Lung (tissue), 12 donors: Measurements from ENCODE around the gene PGRMC2. TPM values are rescaled to one million over a fixed set of nuclear protein-coding genes. Genes with fewer than 3 reads are reported as not detected.
A peak's percentile ranks its signal among the peaks of the same experiment; 100 is the strongest.

Experiments
- ATAC-seq: fragments of 200-7000 bp; cut with Tn5 transposase; one replicate; pipeline ENCODE4 v1.9.1; 2020; ENCODE audit warnings: moderate number of reproducible peaks; ENCODE audit not compliant: insufficient read depth, low FRiP score
- DNase-seq, 3 donors: peaks; one replicate each; pipeline ENCODE4 v3.0.0-alpha.2; 2013 to 2017
- H3K27ac ChIP-seq, 2 donors: one replicate each; pipeline ENCODE4 v1.5.1; 2013; ENCODE audit warnings: mild to moderate bottlenecking in 2 of 2, moderate library complexity in 2 of 2, control low read depth in 1 of 2, inconsistent platforms in 1 of 2, low read depth in 1 of 2, low read length in 1 of 2
- H3K27me3 ChIP-seq, 3 donors: one replicate each; pipeline ENCODE4 v1.5.1; 2013; ENCODE audit warnings: low read length in 2 of 3; ENCODE audit not compliant: control insufficient read depth in 3 of 3, insufficient read depth in 3 of 3
- H3K36me3 ChIP-seq, 4 donors: one replicate each; pipeline ENCODE4 v1.5.1; 2013; ENCODE audit warnings: low read length in 4 of 4, mild to moderate bottlenecking in 1 of 4, moderate library complexity in 1 of 4; ENCODE audit not compliant: control insufficient read depth in 4 of 4, insufficient read depth in 4 of 4
- H3K4me1 ChIP-seq, 5 donors: one replicate each; pipeline ENCODE4 v1.5.1; 2013; ENCODE audit warnings: low read length in 5 of 5, mild to moderate bottlenecking in 2 of 5, moderate library complexity in 1 of 5; ENCODE audit not compliant: control insufficient read depth in 5 of 5, insufficient read depth in 5 of 5
- H3K4me3 ChIP-seq: one replicate; pipeline ENCODE4 v1.5.1; 2013; ENCODE audit warnings: mild to moderate bottlenecking, control low read depth, moderate library complexity
- H3K9ac ChIP-seq, 2 donors: one replicate each; pipeline ENCODE4 v1.5.1; 2013; ENCODE audit warnings: low read length in 2 of 2, control low read depth in 1 of 2; ENCODE audit not compliant: insufficient read depth in 1 of 2
- H3K9me3 ChIP-seq, 4 donors: one replicate each; pipeline ENCODE4 v1.5.1; 2013; ENCODE audit warnings: low read length in 3 of 4, mild to moderate bottlenecking in 1 of 4, moderate library complexity in 1 of 4; ENCODE audit not compliant: control insufficient read depth in 4 of 4, insufficient read depth in 3 of 4
- CTCF ChIP-seq: IDR thresholded peaks from 2 replicates; pipeline ENCODE4 v1.5.1; 2012; ENCODE audit warnings: mild to moderate bottlenecking; ENCODE audit errors: control extremely low read depth, extremely low read depth
- WGBS, 2 donors: extraction: QIAGEN DNeasy Blood & Tissue Kit; methylation state at CpG; one replicate each; pipeline ENCODE4 v1.1.7; 2013; 5-methylcytosine and 5-hydroxymethylcytosine counted together
- polyA plus RNA-seq, 2 donors: library from polyadenylated mRNA; stranded (reverse); fragments of 200-250 nt; gene quantifications; one replicate each; pipeline ENCODE4 v1.2.1, GENCODE V29; 2013
- total RNA-seq, 2 donors: library from RNA; depleted of rRNA in 1 of 2; stranded (reverse); fragments of >200 nt in 1 of 2; gene quantifications; one replicate each; pipeline ENCODE4 v1.2.1, GENCODE V29; 2014 to 2021
- donor health status: control.
- donor health status: control.
- donor health status: Bipolar disorder and iron deficiency.
- donor health status: healthy.
- donor health status: DM: yes; HTN: yes; CAD: no.

PGRMC2 gene
- total and polyA plus RNA-seq, 4 donors = 25.8 to 71.6 (median 35.3) TPM

- Histone ChIP-seq H3K36me3 (no peaks in the 10 kb centered on the region), H3K9me3 (no peaks in the 10 kb centered on the region), H3K9ac (no peak overlapping the region), H3K4me1 (no peaks in the 10 kb centered on the region), H3K4me3 (no peak overlapping the region), H3K27me3 (no peaks in the 10 kb centered on the region), H3K27ac (no peak overlapping the region)
- TF ChIP-seq CTCF = no peak
- 49% methylated on average over 8 of the region's 8 CpGs for WGBS, 2 donors
- peak in 2 of 3 donors; percentile 15 to 24 for DNase-seq
- ATAC-seq = peak; percentile 69
These were observed 67.1 kb downstream of the PGRMC2 start for GRCh38 chr4:128220286-128221235.

Other genes starting within 250 kb of the PGRMC2 start
- 10 to 100 TPM; 19.0 to 27.9 TPM for gene LARP1B, start 226.5 kb downstream of the PGRMC2 start, total RNA-seq
- 10 to 100 TPM; 10.6 to 11.0 TPM for gene LARP1B, start 226.5 kb downstream of the PGRMC2 start, polyA plus RNA-seq